Stimulated activated CD4-positive, alpha-beta T cell treated with anti-CD3 and anti-CD28 coated beads, TNF-alpha, amount 100 ng/mL, for 1 hour (primary cell): Measurements from ENCODE around the gene EXOC5.

Experiments used
- DNase-seq, 3 donors: peaks; one replicate each; pipeline ENCODE4 v3.0.0-alpha.2; 2020; ENCODE audit warnings: low read depth in 3 of 3, low spot score in 1 of 3

The EXOC5 gene

GRCh38 chr14:57169901-57170300, 98.8 kb downstream of the EXOC5 start:
- DNase-seq = no peak

GRCh38 chr14:57168138-57168679, 100.5 kb downstream of the EXOC5 start:
- no peak for DNase-seq

- no peak for DNase-seq
Measured at GRCh38 chr14:57161583-57162234, 107.0 kb downstream of the EXOC5 start.

- no peak for DNase-seq
Measured at GRCh38 chr14:57160333-57160732, 108.4 kb downstream of the EXOC5 start.

GRCh38 chr14:57153286-57153685, 115.4 kb downstream of the EXOC5 start:
- DNase-seq = no peak
